Iris pigment epithelial cell (primary cell): ENCODE measurements around the gene NDUFV1.

Experiments
- DNase-seq: peaks from one replicate; pipeline ENCODE4 v3.0.0-alpha.2; 2011; ENCODE audit warnings: low read depth

Gene NDUFV1

DNA sequence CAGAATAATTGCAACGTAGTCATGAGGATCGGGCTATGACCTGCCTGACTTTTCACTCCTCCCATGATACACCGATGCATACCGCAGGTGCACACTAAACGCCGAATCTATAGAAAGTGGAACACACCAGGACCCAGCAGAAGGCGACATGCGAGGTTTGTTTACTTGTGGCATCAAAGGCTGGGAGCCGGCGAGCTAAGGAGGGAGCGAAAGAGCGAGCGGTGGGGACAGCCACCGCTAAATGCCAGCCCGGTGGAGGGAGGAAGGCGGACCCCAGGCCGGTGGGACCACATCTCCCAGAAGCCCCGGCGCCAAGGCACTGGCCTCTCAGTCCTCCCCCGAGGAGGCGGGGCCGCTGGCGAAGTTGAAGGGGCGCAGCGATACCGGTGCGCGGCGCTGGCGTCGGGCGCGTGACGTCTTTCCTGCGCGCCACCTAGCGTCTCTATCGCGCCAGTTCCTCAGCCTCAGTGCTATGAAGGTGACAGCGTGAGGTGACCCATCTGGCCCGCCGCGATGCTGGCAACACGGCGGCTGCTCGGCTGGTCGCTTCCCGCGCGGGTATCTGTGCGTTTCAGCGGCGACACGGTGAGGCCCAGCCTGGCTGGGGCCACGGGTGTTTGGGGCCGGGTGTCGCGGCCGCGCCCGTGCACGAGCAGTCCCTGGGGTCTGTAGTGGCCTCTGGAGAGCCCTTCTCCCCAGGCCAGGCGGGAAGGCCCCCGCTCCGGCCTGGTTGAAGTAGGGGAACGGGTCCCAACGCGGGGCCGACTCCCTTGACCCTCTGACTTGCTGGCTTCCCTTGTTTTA, at the start of gene NDUFV1:
Gene NDUFV1, plus strand, starts transcription at position 445 of the 804 bp plus-strand sequence. Its CDS starts 69 bp downstream, at position 514.
- peak; percentile 90 for DNase-seq

- DNase-seq = peak; percentile 21
Observed at GRCh38 chr11:67558084-67558772, 48.5 kb upstream of the NDUFV1 start.

DNA sequence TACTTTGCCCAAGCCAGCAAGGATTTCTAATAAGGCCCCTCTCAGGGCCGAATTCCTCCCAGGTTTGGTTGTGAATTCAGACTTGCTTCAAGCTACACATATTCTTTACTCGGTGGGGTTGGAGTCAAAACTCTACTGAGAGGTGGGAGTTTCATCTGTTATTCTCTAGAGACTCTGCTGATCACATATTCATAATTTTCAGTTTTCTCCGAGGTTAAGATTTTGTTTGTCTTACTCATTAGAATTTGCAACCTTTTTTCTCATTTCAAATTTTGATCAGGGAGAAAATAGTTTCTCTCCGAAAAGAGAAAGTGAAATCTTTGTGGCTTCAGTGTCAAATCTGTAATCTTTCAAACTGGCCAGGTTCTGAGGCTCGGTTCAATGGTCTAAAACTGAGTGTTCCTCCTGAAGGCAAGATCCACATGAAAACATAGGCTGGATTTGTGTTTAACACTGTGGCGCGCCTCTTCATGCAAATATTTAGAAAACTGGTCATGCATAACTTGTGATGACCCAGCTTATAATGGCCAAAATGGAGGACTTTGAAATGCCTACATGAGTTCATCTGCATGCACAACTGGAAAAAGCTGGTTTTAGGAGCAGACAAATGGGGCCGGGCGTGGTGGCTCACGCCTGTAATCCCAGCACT, 44.6 kb upstream of the NDUFV1 start:
- no peak for DNase-seq

DNA sequence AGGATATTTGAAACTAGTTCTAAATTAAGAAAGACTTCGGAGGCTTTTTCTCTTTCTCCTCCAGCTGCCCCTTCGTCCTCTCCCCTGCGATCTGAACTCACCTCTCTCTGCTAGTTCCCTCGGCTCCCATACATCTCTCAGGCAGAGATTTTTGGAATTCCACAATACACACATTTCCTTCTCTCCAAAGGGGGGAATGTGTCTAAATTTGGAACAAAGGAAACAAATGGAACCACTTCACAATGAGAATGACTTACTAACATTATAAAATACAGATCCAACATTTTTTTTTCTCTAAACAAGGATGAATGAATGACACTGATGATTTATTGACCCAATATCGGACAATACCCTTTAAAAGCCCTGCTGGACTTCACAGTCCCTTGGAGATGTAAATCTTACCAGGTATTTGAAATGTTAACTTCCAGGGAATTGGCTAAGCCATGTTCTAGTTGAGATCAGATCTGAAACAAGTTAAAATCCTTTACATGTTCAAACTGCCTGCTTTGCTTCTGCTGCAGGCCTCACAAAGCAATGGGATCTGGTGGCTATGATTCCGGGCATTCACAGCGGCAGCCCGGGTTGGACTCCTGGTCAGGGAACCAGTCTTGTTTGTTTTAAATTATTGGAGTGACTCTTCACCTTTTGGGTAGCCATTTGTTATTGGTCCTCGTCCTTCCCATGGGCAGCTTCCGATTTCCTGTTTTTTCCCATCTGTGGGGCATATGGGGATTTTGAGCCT, 43.6 kb upstream of the NDUFV1 start:
- no peak for DNase-seq

DNA sequence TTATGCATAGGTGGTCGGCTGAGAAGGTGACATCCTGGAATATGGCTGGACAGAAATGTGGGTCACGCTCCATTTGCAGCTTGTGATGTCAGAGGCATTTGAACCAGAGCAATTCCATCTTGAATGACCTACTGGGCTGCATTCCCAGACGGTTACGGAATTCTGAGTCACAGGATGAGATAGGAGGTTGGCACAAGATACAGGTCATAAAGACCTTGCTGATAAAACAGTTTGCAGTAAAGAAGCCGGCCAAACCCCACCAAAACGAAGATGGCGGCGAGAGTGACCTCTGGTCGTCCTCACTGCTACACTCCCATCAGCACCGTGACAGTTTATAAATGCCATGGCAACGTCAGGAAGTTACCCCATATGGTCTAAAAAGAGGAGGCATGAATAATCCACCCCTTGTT, 43.0 kb upstream of the NDUFV1 start:
- peak; percentile 96 for DNase-seq

DNA sequence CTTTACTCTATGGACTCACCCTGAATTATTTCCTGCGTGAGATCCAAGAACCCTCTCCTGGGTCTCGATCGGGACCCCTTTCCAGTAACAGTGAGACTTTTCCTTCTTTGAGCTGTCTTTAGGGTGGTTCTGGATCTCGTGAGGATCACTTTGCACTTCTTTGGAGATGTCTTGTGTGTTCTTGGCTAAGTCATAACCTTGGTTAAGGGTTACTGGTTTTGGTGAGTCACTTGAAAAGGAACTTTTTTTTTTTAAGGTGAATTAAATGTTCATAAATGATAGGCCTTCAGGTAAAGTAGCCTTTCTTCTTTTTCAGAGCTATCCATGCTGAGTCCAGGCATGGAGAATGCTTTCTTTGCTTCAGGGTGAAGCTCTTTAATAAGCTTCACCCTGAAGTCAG, 42.5 kb upstream of the NDUFV1 start:
- peak; percentile 48 for DNase-seq

GRCh38 chr11:67571443-67571842, 35.3 kb upstream of the NDUFV1 start:
- DNase-seq = no peak

DNA sequence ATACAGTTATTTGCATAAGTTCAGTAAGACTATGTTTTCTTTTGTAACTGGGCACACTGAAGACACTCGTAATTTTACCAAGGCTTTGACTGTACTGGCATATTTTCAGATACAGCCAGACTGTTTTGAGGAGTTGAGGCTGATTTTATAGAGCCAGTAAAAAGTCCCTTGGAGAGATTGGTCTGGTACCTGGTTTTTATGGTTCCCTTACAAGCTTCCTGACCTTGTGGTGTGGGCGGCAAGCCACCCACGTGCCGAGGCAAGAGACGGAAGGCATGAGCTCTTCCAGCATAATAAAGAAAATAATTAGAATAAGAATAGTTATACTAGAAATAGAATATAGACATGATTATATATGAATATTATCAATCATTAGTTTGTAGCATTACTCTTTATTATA, 34.4 kb upstream of the NDUFV1 start:
- no peak for DNase-seq

GRCh38 chr11:67572747-67573419, 33.9 kb upstream of the NDUFV1 start:
- DNase-seq = peak; percentile 46

DNA sequence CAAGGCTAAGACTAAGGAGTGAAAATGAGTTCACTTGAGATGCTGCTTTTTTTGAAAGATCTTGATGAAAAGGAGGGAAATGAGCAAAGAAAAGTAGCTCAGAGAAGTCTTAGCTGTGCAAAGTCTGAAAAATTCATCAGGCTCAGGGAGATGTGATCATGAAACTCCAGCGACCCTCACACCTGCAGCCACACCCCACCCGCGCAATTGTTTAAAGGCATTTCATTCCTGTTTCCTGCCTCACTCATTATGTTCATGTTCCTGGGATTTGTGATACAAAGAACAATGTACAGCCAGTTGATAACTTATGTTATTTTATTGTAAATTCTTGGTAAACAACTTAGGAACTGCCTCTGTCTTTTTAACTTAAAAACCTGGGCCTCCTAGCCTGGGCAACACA, 31.8 kb upstream of the NDUFV1 start:
- no peak for DNase-seq

- DNase-seq = no peak
Observed at GRCh38 chr11:67576735-67577475, 29.8 kb upstream of the NDUFV1 start.

DNA sequence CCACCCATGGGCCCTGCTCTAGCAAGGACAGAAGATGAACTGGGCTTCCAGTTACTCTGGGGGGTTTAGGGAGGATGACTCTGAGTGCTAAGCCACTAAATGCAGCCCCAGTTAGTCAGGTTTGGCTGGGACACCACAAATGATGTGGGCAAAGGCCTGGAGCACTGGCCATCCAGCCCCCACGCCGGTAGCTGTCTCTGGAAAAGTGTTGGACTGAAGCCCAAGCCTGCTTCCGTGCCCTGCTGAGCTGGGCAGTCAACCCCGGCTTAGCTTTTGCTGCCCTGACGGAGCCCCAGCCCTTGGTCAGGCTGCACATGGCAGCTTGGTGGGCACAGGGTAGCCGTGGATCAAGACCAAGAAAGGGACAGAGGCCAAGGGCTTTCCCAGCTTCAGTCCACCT, 28.8 kb upstream of the NDUFV1 start:
- no peak for DNase-seq

- DNase-seq = no peak
Observed at GRCh38 chr11:67581469-67581868, 25.3 kb upstream of the NDUFV1 start.

DNA sequence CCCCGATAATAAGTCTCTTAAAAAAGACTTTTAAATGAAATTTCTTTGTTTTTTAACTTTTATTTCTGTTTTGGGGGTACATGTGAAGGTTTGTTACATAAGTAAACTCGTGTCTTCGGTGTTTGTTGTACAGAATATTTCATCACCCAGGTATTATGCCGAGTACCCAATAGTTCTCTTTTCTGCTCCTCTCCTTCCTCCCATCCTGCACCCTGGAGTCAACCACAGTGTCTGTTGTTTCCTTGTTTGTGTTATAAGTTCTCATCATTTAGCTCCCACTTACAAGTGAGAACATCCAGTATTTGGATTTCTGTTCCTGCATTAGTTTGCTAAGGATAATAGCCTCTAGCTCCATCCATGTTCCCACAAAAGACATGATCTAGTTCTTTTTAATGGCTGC, 24.7 kb upstream of the NDUFV1 start:
- no peak for DNase-seq

GRCh38 chr11:67583247-67584204, 23.2 kb upstream of the NDUFV1 start, which contains the start of gene GSTP1:
Gene GSTP1, plus strand, starts transcription at chr11:67583812. Its CDS starts 32 bp downstream, at chr11:67583844.
- DNase-seq = peak; percentile 88

GRCh38 chr11:67584205-67584880, 22.4 kb upstream of the NDUFV1 start:
- peak; percentile 73 for DNase-seq

DNA sequence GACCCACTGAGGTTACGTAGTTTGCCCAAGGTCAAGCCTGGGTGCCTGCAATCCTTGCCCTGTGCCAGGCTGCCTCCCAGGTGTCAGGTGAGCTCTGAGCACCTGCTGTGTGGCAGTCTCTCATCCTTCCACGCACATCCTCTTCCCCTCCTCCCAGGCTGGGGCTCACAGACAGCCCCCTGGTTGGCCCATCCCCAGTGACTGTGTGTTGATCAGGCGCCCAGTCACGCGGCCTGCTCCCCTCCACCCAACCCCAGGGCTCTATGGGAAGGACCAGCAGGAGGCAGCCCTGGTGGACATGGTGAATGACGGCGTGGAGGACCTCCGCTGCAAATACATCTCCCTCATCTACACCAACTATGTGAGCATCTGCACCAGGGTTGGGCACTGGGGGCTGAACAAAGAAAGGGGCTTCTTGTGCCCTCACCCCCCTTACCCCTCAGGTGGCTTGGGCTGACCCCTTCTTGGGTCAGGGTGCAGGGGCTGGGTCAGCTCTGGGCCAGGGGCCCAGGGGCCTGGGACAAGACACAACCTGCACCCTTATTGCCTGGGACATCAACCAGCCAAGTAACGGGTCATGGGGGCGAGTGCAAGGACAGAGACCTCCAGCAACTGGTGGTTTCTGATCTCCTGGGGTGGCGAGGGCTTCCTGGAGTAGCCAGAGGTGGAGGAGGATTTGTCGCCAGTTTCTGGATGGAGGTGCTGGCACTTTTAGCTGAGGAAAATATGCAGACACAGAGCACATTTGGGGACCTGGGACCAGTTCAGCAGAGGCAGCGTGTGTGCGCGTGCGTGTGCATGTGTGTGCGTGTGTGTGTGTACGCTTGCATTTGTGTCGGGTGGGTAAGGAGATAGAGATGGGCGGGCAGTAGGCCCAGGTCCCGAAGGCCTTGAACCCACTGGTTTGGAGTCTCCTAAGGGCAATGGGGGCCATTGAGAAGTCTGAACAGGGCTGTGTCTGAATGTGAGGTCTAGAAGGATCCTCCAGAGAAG, 21.6 kb upstream of the NDUFV1 start:
- no peak for DNase-seq

- DNase-seq = no peak
Observed at GRCh38 chr11:67585911-67586310, 20.8 kb upstream of the NDUFV1 start.
